ENCODE measurements around the gene HIVEP3.
A peak's percentile ranks its signal among the peaks of the same experiment; 100 is the strongest.

The HIVEP3 gene

DNA sequence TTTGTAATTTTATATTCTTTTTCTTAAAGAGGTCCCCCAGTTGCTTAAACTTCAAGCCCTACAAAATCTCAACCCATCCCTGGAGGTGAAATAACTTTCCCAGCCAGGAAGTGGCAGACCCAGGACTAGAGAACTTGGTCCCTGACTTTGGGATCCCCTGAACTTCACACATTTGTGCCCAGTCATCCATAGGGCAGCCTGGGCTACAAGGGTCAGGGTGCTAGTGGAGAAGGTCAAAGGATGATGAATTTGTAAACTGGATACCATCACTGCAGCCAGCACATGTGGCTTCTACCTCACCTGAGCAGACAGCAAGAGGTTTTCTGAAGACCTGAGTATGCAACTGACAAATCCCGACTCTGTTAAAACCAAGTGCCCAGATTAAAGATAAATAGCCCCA lies 31.4 kb downstream of the HIVEP3 start:
- no peak overlapping the region for H3K56ac ChIP-seq (ENCODE audit: low read length)
- no peak overlapping the region for H3K27ac ChIP-seq (ENCODE audit: low read depth, low read length)
- no peak overlapping the region for H4K5ac ChIP-seq (ENCODE audit: low read length)
- H2BK5ac ChIP-seq (ENCODE audit: low read length), result no peak overlapping the region
- H3K79me1 ChIP-seq (ENCODE audit: low read length), result no peaks in the 10 kb centered on the region
- H3K9ac ChIP-seq (ENCODE audit: low read length), result no peak overlapping the region
- no peak overlapping the region for H3K4me3 ChIP-seq (ENCODE audit: low read length)
- no peak overlapping the region for H4K8ac ChIP-seq (ENCODE audit: low read depth, low read length)
- no peak overlapping the region for H3K4ac ChIP-seq (ENCODE audit: low read depth, low read length)
- no peak overlapping the region for H2BK120ac ChIP-seq (ENCODE audit: low read depth, low read length)
- no peaks in the 10 kb centered on the region for H3K27me3 ChIP-seq (ENCODE audit: insufficient read depth, low read length, poor library complexity)
- no peak overlapping the region for H2AK5ac ChIP-seq (ENCODE audit: low read length)
- no peaks in the 10 kb centered on the region for H3K36me3 ChIP-seq (ENCODE audit: control insufficient read depth, insufficient read depth, low read length)
- no peak overlapping the region for H2BK15ac ChIP-seq (replicated peaks; ENCODE audit: low read depth)
- no peak overlapping the region for H3K23ac ChIP-seq (ENCODE audit: low read length)
- no peak overlapping the region for H3K18ac ChIP-seq (ENCODE audit: low read length)
- H3K79me2 ChIP-seq (ENCODE audit: control insufficient read depth, insufficient read depth, low read length), result no peaks in the 10 kb centered on the region
- no peaks in the 10 kb centered on the region for H3K4me1 ChIP-seq (ENCODE audit: control insufficient read depth, low read depth, low read length)
- WGBS (ENCODE audit: extremely low coverage, insufficient coverage, low lambda C conversion rate), result no CpG with 5 or more reads among the region's 1 CpG
- DNase-seq, result no peak
- H3K4me2 ChIP-seq (ENCODE audit: low read length), result no peak overlapping the region

DNA sequence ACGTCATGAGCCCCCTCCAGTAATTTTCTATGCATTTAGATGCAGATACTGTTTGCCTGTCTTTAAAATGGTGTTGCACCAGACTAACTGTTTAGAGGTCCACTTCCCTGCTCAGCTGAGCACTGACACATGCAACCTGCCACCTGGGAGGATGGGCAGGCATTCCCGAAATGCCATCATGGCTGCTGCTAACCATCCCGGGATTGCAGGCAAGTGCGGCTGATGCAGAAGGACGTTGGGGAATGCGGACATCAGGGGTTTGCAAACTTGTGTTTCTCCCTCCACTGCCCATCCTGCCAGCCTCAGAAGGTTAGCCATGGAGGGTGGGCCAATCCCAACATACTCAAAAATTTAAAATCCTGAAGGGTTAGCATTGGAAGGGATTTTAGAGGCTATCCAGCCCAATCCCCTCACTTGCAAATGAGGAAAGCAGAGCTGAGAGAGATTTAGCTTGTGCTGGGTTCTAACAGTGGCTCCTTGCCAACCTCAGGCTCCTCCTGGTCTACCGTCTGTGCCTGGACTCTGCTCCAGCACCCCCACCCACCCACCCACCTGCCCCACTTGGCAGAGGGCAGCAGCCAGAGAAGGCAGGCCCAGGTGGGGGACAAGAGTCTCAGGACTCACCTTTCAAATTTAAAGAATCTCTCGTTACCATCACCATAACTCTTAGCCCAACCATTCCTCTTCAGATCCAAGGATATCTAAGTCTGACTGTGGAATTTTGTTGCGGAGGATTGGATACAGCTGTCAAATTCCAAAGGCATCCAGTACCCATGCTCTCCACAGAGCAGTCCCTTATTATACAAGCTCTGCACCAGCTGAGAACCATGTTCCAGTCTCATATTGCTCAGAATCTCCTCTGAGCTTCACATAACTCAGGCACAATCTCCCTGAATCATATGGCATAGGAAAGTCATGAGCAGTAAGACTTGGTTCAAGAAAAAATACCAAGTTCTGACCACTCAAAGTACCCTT lies 34.2 kb downstream of the HIVEP3 start:
- H3K9ac ChIP-seq (ENCODE audit: low read length), result no peak overlapping the region
- H3K23ac ChIP-seq (ENCODE audit: low read length), result no peak overlapping the region
- no peak overlapping the region for H3K4ac ChIP-seq (ENCODE audit: low read depth, low read length)
- H3K18ac ChIP-seq (ENCODE audit: low read length), result no peak overlapping the region
- H3K27ac ChIP-seq (ENCODE audit: low read depth, low read length), result no peak overlapping the region
- no peak overlapping the region for H2BK120ac ChIP-seq (ENCODE audit: low read depth, low read length)
- no peak overlapping the region for H3K56ac ChIP-seq (ENCODE audit: low read length)
- H3K4me2 ChIP-seq (ENCODE audit: low read length), result no peak overlapping the region
- no peak overlapping the region for H4K5ac ChIP-seq (ENCODE audit: low read length)
- no peaks in the 10 kb centered on the region for H3K36me3 ChIP-seq (ENCODE audit: control insufficient read depth, insufficient read depth, low read length)
- DNase-seq, result peak; percentile 46
- no CpG with 5 or more reads among the region's 9 CpGs for WGBS (ENCODE audit: extremely low coverage, insufficient coverage, low lambda C conversion rate)
- no peak overlapping the region for H4K8ac ChIP-seq (ENCODE audit: low read depth, low read length)
- no peak overlapping the region for H2BK5ac ChIP-seq (ENCODE audit: low read length)
- no peaks in the 10 kb centered on the region for H3K27me3 ChIP-seq (ENCODE audit: insufficient read depth, low read length, poor library complexity)
- no peaks in the 10 kb centered on the region for H3K4me1 ChIP-seq (ENCODE audit: control insufficient read depth, low read depth, low read length)
- H3K79me2 ChIP-seq (ENCODE audit: control insufficient read depth, insufficient read depth, low read length), result no peaks in the 10 kb centered on the region
- H3K79me1 ChIP-seq (ENCODE audit: low read length), result no peaks in the 10 kb centered on the region
- H2AK5ac ChIP-seq (ENCODE audit: low read length), result no peak overlapping the region
- H2BK15ac ChIP-seq (replicated peaks; ENCODE audit: low read depth), result no peak overlapping the region
- H3K4me3 ChIP-seq (ENCODE audit: low read length), result no peak overlapping the region

DNA sequence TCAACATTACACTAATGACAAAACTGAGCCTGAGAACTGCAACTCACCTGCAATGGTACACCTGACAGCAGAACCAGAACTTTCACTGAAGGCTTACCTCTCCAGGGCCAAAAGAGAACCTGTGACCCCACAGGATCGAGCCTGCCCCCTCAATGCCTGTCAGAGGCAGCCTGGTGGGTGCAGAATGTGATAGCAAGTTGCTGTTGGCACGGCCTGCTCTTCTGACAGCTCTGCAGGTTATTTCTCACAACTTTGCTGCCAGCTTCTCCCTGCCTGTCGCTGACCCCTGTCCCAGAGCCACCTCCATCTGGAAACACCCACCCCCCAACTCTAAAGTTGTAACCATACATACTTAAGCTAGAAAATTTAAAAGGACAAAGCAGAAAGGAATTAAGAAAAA lies 35.2 kb downstream of the HIVEP3 start:
- Histone ChIP-seq H3K23ac (ENCODE audit: low read length) (no peak overlapping the region), H3K27ac (ENCODE audit: low read depth, low read length) (no peak overlapping the region), H3K4me2 (ENCODE audit: low read length) (no peak overlapping the region), H3K9ac (ENCODE audit: low read length) (no peak overlapping the region), H2AK5ac (ENCODE audit: low read length) (no peak overlapping the region), H3K27me3 (ENCODE audit: insufficient read depth, low read length, poor library complexity) (no peaks in the 10 kb centered on the region), H4K8ac (ENCODE audit: low read depth, low read length) (no peak overlapping the region), H3K79me1 (ENCODE audit: low read length) (no peaks in the 10 kb centered on the region), H2BK15ac (replicated peaks; ENCODE audit: low read depth) (no peak overlapping the region), H3K79me2 (ENCODE audit: control insufficient read depth, insufficient read depth, low read length) (no peaks in the 10 kb centered on the region), H3K4me1 (ENCODE audit: control insufficient read depth, low read depth, low read length) (no peaks in the 10 kb centered on the region), H3K56ac (ENCODE audit: low read length) (no peak overlapping the region), H3K4ac (ENCODE audit: low read depth, low read length) (no peak overlapping the region), H3K18ac (ENCODE audit: low read length) (no peak overlapping the region), H2BK5ac (ENCODE audit: low read length) (no peak overlapping the region), H4K5ac (ENCODE audit: low read length) (no peak overlapping the region), H3K4me3 (ENCODE audit: low read length) (no peak overlapping the region), H2BK120ac (ENCODE audit: low read depth, low read length) (no peak overlapping the region), H3K36me3 (ENCODE audit: control insufficient read depth, insufficient read depth, low read length) (no peaks in the 10 kb centered on the region)
- WGBS (ENCODE audit: extremely low coverage, insufficient coverage, low lambda C conversion rate), result no CpG with 5 or more reads among the region's 3 CpGs
- no peak for DNase-seq

DNA sequence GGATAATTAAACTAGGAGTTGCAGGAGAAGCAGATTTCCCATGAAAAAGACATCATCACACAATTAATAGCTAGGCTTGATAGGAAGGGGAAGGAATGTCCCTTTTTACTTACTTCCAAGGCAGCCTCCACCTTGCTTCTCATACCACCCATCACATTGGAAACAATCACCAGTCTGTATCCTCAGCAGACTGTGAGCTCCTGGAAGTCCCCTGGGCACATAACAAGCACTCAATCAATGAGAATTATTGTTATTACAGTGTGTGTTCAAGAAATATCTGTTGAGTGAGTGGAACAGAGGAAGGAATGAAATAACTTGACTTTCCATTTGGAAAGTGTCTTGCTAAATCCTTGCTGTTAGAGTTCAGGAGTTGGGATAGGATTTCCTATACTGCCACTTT lies 36.2 kb downstream of the HIVEP3 start:
- no peak overlapping the region for H3K9ac ChIP-seq (ENCODE audit: low read length)
- H3K4me1 ChIP-seq (ENCODE audit: control insufficient read depth, low read depth, low read length), result no peaks in the 10 kb centered on the region
- no peak overlapping the region for H4K8ac ChIP-seq (ENCODE audit: low read depth, low read length)
- no peak overlapping the region for H3K4me3 ChIP-seq (ENCODE audit: low read length)
- no peak overlapping the region for H4K5ac ChIP-seq (ENCODE audit: low read length)
- H3K27me3 ChIP-seq (ENCODE audit: insufficient read depth, low read length, poor library complexity), result no peaks in the 10 kb centered on the region
- no peak overlapping the region for H2BK15ac ChIP-seq (replicated peaks; ENCODE audit: low read depth)
- no peak overlapping the region for H3K18ac ChIP-seq (ENCODE audit: low read length)
- no peak overlapping the region for H2AK5ac ChIP-seq (ENCODE audit: low read length)
- DNase-seq, result no peak
- no peaks in the 10 kb centered on the region for H3K79me1 ChIP-seq (ENCODE audit: low read length)
- H3K27ac ChIP-seq (ENCODE audit: low read depth, low read length), result no peak overlapping the region
- H3K4me2 ChIP-seq (ENCODE audit: low read length), result no peak overlapping the region
- H3K79me2 ChIP-seq (ENCODE audit: control insufficient read depth, insufficient read depth, low read length), result no peaks in the 10 kb centered on the region
- no peaks in the 10 kb centered on the region for H3K36me3 ChIP-seq (ENCODE audit: control insufficient read depth, insufficient read depth, low read length)
- H3K23ac ChIP-seq (ENCODE audit: low read length), result no peak overlapping the region
- H3K4ac ChIP-seq (ENCODE audit: low read depth, low read length), result no peak overlapping the region
- no peak overlapping the region for H2BK5ac ChIP-seq (ENCODE audit: low read length)
- H3K56ac ChIP-seq (ENCODE audit: low read length), result no peak overlapping the region
- no peak overlapping the region for H2BK120ac ChIP-seq (ENCODE audit: low read depth, low read length)

DNA sequence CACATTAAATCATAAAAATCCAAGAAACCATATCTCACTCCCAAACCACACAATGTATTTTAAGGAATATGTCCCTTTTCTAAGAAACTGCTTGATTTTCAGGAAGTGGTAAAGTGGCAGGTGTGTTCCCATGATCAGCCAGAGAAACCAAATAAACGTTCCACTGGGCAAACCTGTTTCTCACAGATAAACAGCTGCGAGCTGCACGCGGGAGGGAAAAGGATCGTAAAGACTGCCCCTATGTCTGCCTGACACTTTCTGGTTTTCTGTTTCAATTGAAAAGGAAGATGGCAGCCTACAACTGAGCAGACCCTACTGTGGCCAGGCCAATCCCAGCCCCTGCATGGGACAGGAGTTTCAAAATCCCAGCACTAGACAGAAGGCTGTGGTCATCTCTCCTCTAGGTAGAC lies 36.6 kb downstream of the HIVEP3 start:
- no peak overlapping the region for H2BK5ac ChIP-seq (ENCODE audit: low read length)
- H3K4me1 ChIP-seq (ENCODE audit: control insufficient read depth, low read depth, low read length), result no peaks in the 10 kb centered on the region
- DNase-seq, result no peak
- H3K36me3 ChIP-seq (ENCODE audit: control insufficient read depth, insufficient read depth, low read length), result no peaks in the 10 kb centered on the region
- no CpG with 5 or more reads among the region's 5 CpGs for WGBS (ENCODE audit: extremely low coverage, insufficient coverage, low lambda C conversion rate)
- H2BK15ac ChIP-seq (replicated peaks; ENCODE audit: low read depth), result no peak overlapping the region
- no peaks in the 10 kb centered on the region for H3K27me3 ChIP-seq (ENCODE audit: insufficient read depth, low read length, poor library complexity)
- H3K56ac ChIP-seq (ENCODE audit: low read length), result no peak overlapping the region
- H3K18ac ChIP-seq (ENCODE audit: low read length), result no peak overlapping the region
- no peak overlapping the region for H2BK120ac ChIP-seq (ENCODE audit: low read depth, low read length)
- no peaks in the 10 kb centered on the region for H3K79me1 ChIP-seq (ENCODE audit: low read length)
- no peak overlapping the region for H3K23ac ChIP-seq (ENCODE audit: low read length)
- no peak overlapping the region for H3K9ac ChIP-seq (ENCODE audit: low read length)
- no peak overlapping the region for H3K4ac ChIP-seq (ENCODE audit: low read depth, low read length)
- H2AK5ac ChIP-seq (ENCODE audit: low read length), result no peak overlapping the region
- no peak overlapping the region for H4K8ac ChIP-seq (ENCODE audit: low read depth, low read length)
- no peak overlapping the region for H3K4me2 ChIP-seq (ENCODE audit: low read length)
- H3K27ac ChIP-seq (ENCODE audit: low read depth, low read length), result no peak overlapping the region
- H4K5ac ChIP-seq (ENCODE audit: low read length), result no peak overlapping the region
- H3K79me2 ChIP-seq (ENCODE audit: control insufficient read depth, insufficient read depth, low read length), result no peaks in the 10 kb centered on the region
- H3K4me3 ChIP-seq (ENCODE audit: low read length), result no peak overlapping the region
